ENCODE measurements around the gene ATE1.

DNA sequence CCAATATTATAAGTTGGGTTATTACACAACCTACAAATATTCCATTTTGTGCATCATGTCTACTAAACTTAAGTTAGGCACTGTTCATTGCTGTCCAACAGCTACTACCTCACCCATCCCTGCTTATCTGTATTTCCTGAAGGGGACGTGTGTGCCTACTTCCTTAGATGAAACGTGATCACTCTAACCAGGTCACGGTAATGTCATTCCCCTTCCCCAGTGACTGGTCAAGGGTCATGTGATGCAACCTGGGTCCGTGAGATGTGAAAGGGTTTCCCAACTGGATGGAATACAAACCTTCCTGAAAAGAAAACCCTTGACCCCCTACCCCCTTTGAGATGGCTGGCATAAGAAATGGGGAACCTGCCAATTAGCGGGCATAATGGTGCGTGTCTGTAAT, 48.8 kb upstream of the ATE1 start:
- TF ChIP-seq, protein P1, sequence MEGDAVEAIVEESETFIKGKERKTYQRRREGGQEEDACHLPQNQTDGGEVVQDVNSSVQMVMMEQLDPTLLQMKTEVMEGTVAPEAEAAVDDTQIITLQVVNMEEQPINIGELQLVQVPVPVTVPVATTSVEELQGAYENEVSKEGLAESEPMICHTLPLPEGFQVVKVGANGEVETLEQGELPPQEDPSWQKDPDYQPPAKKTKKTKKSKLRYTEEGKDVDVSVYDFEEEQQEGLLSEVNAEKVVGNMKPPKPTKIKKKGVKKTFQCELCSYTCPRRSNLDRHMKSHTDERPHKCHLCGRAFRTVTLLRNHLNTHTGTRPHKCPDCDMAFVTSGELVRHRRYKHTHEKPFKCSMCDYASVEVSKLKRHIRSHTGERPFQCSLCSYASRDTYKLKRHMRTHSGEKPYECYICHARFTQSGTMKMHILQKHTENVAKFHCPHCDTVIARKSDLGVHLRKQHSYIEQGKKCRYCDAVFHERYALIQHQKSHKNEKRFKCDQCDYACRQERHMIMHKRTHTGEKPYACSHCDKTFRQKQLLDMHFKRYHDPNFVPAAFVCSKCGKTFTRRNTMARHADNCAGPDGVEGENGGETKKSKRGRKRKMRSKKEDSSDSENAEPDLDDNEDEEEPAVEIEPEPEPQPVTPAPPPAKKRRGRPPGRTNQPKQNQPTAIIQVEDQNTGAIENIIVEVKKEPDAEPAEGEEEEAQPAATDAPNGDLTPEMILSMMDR (conservative IDR thresholded peaks at IDR 0.05; ENCODE audit: low read depth, low read length): no peak
- TF ChIP-seq POLR2A (IDR thresholded peaks at IDR 0.05; ENCODE audit: low read depth, low read length): no peak
- no peak for TF ChIP-seq SMC3 (IDR thresholded peaks at IDR 0.05; ENCODE audit: low read depth, low read length)
- no peak for TF ChIP-seq MAFK (IDR thresholded peaks at IDR 0.05; ENCODE audit: low read depth, low read length)
- TF ChIP-seq RFX5 (IDR thresholded peaks at IDR 0.05; ENCODE audit: low read depth, low read length): no peak
- TF ChIP-seq, protein P2, sequence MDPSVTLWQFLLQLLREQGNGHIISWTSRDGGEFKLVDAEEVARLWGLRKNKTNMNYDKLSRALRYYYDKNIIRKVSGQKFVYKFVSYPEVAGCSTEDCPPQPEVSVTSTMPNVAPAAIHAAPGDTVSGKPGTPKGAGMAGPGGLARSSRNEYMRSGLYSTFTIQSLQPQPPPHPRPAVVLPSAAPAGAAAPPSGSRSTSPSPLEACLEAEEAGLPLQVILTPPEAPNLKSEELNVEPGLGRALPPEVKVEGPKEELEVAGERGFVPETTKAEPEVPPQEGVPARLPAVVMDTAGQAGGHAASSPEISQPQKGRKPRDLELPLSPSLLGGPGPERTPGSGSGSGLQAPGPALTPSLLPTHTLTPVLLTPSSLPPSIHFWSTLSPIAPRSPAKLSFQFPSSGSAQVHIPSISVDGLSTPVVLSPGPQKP (IDR thresholded peaks at IDR 0.05; ENCODE audit: borderline replicate concordance, low read depth, low read length): no peak
- TF ChIP-seq RAD21 (IDR thresholded peaks at IDR 0.05; ENCODE audit: low read length): no peak
- TF ChIP-seq, protein P3, sequence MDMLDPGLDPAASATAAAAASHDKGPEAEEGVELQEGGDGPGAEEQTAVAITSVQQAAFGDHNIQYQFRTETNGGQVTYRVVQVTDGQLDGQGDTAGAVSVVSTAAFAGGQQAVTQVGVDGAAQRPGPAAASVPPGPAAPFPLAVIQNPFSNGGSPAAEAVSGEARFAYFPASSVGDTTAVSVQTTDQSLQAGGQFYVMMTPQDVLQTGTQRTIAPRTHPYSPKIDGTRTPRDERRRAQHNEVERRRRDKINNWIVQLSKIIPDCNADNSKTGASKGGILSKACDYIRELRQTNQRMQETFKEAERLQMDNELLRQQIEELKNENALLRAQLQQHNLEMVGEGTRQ (IDR thresholded peaks at IDR 0.05; ENCODE audit: low read depth, low read length): no peak
- no peak for TF ChIP-seq BHLHE40 (IDR thresholded peaks at IDR 0.05; ENCODE audit: low read depth, low read length)
- no peak for TF ChIP-seq CEBPB (IDR thresholded peaks at IDR 0.05; ENCODE audit: low read depth, low read length)
- no peak for TF ChIP-seq MXI1 (IDR thresholded peaks at IDR 0.05; ENCODE audit: borderline replicate concordance, low read depth, low read length)
- no peak for TF ChIP-seq MAZ (IDR thresholded peaks at IDR 0.05; ENCODE audit: borderline replicate concordance, low read depth, low read length)
- TF ChIP-seq RCOR1 (IDR thresholded peaks at IDR 0.05; ENCODE audit: insufficient replicate concordance, low read length): no peak
